ENCODE measurements around the gene B4GALT7.

GRCh38 chr5:177601577-177602457, 1.9 kb downstream of the B4GALT7 start:
- TF ChIP-seq POLR2AphosphoS5 (IDR thresholded peaks at IDR 0.05) (no peak), EZH2 (IDR thresholded peaks at IDR 0.05; ENCODE audit: borderline replicate concordance, insufficient read depth, low read length, poor library complexity, severe bottlenecking) (no peak), REST (IDR thresholded peaks at IDR 0.05; ENCODE audit: borderline replicate concordance) (no peak), CTCF (IDR thresholded peaks at IDR 0.05; ENCODE audit: poor library complexity, severe bottlenecking) (no peak), SMC3 (conservative IDR thresholded peaks at IDR 0.05; ENCODE audit: poor library complexity) (no peak), EP300 (conservative IDR thresholded peaks at IDR 0.05; ENCODE audit: poor library complexity, severe bottlenecking) (no peak), RAD21 (conservative IDR thresholded peaks at IDR 0.05) (no peak)
